CMK (cell line): Measurements from ENCODE around the gene CYP26B1.
"Not testable (repeated sequence)": the region's sequence is repeated elsewhere in the genome, so short reads cannot be mapped to it uniquely, and the experiment has no call there.

Source experiments
- DNase-seq: peaks from one replicate; pipeline ENCODE4 v3.0.0-alpha.2; 2010; ENCODE audit warnings: low read depth

The CYP26B1 gene

DNA sequence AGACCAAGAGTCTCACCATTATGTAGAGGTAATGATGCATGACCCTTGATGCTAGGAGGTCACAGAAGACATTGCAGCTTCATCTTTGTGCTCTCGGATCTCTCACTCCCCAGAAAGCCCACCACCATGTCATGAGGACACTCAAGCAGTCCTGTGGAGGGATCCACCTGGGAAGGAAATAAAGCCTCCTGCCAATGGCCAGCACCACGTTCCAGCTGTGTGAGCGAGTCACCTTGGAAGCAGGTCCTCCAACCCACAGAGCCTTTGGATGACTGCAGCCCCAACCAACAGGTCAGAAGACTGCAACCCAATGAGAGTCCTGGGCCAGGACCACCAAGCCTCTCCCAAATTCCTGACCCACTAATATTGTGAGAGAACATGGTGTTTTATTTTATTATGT lies 38.4 kb downstream of the CYP26B1 start:
- no peak for DNase-seq

DNA sequence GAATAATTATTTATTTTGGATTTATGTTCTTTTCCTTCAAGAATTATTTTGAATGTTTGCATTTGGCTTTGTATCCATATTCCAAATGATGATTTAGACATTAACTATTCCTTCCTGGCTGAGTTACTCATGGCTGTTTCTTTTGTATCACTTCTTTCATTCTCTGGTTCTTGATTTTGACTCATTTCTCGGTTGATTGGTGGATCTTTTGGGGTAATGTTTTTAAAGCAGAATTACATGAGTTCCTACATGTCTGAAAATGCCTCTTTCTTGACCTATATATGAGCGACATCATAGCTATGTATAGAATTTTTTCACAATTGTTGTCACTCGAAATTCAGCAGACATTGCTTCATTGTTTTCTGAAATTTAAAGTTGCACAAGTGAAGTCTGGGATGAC lies 39.5 kb downstream of the CYP26B1 start:
- DNase-seq, result no peak

DNA sequence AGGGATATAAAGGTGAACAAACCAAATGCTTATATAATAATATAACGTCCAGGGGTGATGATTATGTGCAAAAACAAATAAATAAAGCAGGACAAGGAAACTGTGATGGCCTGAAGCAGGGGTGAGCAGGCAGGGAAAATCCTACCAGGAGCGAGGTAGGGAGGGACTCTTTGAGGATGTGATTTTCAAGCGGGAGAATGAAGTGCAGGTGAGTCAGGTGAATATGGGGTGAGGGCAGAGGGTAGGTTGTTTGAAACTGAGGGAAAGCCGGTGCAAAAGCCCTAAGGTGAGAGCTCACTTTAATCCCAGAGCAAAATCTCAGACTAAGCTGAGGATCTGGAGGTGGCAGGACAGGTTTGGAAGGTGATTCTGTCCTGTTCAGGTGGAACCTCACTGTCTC lies 40.7 kb downstream of the CYP26B1 start:
- DNase-seq, result no peak

DNA sequence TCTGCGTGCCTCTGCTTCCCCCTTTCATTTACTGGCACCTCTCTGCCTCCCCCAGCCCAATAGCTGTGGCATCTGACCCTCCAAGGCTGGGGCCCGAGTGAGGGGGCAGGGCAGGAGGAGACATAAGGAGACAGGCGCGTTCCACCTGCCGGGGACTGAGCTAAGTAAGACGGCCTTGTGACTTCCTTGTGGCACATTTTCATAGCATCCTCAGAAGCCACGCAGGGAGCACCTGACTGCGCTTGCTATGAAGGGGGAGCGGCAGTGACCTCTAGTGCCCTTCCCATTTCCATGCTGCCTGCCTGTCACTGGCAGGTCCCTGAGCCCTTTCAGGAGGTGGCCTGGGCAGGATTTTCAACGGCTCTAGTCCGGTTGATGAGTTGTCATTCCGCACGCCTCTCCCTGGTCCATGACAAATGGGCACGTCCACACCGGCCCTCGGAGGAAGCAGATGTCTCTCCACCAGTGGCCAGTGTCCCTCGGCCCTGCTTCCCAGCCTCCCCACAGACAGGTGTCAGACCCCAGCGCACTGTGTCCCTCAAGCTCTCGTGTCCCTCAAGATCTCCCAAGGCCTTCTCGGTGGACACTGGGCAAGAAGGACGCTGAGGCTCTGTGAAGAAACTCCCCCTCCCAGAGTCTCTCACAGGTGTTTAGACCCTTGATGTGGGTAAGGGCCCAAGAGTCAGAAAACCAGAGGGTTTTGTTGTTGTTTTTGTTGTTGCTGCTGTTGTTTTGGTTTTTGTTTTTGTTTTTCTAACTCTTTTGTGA lies 42.7 kb downstream of the CYP26B1 start:
- DNase-seq, result no peak

DNA sequence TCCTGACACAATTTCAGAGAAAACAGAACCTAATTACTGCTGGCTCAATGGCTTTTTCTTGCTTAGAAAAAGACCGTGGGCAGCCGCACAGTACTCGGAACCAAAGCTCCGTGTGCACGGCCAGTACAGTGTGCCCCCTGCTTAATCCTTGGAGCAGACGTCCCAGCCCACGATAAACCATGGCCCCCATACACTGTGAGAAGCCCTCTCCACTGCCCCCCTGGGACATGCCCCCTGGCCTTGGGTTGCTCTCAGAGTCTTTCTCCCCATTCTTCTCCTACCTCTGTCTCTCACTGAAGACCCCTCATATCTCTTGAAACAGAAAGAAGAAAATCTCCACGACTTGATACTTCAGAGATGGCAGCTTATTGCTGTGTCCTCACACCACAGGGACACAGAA lies 44.0 kb downstream of the CYP26B1 start:
- DNase-seq, result no peak

DNA sequence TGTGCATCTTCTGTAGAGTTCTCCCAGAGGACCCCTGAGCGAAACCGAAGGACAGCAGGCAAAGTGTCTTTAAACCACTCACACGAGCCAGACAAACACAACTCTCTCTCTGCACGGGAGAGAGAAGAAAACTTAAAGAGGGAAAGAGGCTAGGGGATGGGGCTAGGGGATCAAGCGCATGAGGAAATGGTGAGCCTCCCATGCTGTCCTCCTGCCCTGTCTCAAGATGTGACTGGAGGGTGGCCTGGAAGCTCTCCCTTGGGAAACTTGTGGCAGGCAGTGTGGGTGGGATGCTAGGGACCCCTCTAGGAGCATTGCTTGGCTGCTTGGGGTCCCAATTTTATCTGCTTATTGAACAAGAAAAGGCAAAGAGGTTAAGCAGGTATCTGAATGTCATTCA lies 44.5 kb downstream of the CYP26B1 start:
- DNase-seq, result no peak

DNA sequence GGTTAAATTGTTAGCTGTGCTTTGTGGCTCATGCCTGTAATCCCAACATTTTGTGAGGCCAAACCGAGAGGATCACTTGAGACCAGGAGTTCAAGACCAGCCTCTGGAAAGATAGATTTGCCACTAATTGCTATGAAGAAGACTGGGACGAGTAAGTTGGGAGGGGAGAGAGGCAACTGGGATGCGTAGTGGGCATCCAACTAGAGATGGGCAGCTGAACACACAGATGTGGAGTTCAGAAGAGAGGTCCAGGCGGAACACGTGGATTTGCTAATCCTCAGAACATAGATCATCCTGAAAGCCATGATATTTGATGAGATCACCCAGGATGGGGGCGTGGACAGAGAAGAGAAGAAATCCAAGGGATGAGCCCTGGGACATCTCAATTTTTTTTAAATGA lies 48.7 kb downstream of the CYP26B1 start:
- no peak for DNase-seq

DNA sequence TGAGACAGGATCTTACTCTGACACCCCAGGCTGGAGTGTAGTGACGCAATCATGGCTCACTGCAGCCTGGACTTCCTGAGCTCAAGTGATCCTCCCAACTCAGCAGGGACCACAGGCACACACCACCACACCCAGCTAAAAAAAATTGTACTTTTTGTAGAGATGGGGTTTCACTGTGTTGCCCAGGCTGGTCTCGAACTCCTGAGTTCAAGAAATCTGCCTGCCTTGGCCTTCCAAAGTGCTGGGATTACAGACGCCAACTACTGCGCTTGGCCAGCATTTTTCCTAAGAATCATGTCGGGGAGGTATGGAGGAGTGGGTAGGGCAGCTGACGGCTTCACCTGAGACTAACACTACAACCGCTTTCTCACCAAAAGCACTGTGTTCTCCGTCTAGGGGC lies 50.4 kb downstream of the CYP26B1 start:
- no peak for DNase-seq

DNA sequence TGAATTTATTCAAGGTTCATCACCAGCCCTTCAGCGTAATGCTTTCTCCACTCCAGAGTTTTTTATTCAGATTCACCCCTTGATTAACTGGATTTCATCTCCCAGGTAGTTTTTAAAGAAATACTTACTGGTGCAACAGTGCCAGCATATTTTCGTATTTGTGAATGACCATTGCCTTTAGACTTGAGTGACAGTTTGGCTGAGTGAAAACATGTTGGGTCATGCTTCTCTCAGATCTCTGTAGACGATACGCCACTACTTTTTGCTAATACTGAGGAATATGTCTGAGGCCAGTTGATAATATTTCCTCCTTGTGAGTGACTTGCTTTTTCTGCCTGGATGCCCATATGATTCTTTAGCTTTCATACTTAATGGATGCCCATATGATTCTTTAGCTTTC lies 51.5 kb downstream of the CYP26B1 start:
- DNase-seq, result no peak

DNA sequence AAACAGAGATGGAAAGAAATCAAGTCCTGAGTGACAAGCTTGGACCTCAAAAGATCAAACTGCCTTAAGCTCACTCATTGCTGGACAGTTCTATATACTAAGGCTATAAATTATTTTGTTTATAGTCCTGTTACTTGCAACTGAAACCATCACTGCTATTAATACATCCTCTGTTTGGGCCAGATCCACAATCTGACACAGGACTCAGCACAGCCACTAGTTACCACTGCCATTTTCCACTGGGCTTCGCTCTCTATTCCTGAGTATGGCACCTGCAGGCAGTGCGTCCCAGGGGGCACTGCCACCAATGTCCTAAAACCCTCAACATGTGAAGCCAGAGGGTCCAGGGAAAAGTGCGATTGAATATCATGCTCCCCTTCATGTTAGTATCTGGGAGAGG lies 52.3 kb downstream of the CYP26B1 start:
- no peak for DNase-seq

DNA sequence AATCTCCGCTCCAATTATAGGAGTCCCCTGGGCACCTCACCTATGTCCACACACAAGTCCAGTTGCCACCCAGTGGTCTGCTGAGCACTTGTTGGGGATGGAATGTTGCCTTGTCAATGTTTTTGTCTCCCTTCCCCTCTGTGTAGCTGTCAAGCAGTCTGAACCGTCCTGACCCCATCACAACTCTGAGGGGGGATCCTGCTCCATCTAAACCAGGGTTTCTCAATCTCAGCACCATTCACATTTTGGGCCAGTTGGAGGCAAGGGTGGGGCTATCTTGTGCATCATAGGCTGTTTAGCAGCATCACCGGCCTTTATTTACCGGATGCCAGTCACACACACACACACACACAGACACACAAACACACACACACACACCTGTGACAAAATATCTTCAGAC lies 53.0 kb downstream of the CYP26B1 start:
- no peak for DNase-seq

DNA sequence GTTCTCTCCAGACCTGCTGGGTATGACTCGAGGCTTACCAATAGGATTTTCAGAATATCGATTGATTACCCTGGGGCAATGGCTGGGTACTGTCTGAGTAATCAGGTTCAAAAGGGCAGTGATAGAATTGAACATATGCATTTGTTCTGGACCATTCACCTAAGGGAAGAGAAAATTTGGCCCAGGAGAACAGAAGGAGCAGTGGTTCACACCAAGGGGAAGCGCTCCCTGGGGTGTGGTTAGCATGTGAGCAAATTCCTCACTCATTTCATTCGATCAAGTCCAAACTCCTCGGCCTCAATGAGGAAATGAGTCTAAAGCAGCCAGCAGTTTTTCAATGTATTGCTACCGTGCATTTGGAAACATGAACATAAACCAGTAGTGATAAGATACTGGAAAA lies 55.6 kb downstream of the CYP26B1 start:
- no peak for DNase-seq

DNA sequence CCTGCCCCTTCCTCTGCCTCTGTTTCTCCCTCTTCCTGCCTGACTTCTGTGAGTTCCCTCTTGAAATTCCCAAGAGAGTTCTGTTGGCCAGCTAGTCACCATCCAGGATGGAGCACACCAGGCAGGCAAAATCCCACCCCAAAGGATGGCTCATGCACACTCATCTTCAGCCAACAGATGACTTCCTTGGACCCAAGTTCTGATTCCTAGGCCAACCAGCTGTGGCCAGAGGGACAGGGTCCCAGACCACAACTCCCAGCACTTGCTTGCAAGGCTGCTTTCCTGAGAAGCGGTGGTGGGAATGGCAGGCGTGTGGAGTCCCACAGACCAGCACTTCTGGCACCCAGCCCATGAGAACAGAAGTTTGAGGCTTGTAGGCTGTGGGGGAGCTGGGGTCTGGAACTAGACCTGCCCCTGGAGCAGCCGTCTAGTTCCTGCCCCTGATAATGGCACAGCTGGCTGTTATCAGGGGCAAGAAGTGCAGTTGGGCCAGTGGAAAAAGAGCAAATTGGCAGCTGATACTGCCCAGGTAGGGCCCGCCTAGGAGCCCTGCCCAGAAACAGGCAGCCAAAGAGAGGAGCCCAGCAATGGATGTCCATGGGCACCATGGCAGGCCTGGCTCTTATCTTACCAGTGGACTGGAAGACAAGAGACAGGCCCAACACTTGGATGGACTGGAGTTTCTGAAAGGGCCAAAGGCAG lies 56.7 kb downstream of the CYP26B1 start:
- DNase-seq, result no peak

DNA sequence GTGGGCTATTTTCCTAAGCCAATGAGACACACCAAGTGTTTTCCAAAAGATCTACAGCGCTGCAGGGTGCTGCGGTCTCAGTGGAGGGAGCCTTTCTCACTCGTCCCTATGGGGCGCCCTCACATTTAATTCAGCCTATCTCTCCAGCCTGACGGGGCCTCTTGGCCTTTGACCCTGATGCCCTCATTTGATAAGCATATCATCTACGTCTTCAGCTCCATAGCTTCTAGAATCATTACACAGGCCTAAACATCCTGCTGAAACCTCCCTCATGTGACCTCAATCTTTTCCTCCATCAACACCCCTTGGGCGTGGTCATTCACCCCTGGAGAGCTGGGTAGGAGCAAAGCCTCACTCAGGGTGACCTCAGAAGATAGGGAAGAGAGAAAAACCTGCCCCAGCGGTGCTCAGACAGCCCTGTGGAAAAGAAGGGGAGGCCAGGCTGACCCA lies 57.4 kb downstream of the CYP26B1 start:
- DNase-seq, result no peak

DNA sequence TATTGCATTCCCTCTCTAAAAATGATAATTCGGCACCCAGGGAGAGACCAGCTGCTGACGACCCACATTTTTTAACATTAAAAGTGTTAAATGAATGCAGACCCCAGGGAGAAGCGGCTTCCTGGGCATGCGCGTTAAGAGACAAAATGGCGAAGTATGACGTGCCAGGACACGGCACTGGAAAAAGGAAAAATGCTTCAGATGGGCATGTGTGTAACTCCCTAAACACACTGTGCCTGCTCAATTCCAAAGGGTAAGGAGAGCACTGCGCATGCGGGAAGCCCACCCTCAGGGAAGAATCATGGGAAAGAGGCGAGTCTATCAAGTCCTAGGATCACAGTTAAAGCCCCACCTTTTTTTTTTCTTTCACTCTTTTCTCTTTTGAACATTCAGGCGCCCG lies 58.1 kb downstream of the CYP26B1 start:
- DNase-seq, result no peak

DNA sequence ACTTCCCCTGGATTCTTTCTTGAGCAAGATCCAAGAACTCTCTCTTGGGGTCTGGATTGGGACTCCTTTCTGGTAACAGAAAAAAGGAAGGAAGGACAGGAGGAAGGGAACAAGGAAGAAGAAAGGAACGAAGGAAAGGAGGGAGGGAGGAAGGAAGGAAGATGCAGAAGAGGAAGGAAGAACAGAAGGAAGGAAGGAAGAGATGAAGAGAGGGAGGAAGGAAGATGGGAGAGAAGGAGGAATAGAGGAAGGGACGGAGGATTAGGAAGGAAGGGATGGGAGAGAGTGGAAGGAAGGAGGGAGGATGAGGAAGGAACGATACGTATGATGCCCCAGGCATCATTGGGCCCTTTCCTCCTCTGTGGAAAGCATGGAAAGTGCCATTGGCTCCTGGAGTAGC lies 58.6 kb downstream of the CYP26B1 start:
- no peak for DNase-seq

DNA sequence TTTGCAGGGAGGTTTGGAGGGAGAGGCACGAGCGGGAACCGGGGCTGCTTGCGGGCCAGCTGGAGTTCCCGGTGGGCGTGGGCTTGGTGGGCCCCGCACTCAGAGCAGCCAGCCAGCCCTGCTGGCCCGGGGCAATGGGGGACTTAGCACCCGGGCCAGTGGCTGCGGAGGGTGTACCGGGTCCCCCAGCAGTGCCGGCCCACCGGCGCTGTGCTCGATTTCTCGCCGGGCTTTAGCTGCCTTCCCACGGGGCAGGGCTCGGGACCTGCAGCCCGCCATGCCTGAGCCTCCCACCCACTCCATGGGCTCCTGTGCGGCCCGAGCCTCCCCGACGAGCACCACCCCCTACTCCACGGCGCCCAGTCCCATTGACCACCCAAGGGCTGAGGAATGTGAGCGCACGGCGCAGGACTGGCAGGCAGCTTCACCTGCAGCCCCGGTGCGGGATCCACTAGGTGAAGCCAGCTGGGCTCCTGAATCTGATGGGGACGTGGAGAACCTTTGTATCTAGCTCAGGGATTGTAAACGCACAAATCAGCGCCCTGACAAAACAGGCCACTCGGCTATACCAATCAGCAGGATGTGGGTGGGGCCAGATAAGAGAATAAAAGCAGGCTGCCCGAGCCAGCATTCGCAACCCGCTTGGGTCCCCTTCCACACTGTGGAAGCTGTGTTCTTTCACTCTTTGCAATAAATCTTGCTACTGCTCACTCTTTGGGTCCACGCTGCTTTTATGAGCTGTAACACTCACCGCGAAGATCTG lies 60.6 kb downstream of the CYP26B1 start:
- DNase-seq, result not testable (repeated sequence)

DNA sequence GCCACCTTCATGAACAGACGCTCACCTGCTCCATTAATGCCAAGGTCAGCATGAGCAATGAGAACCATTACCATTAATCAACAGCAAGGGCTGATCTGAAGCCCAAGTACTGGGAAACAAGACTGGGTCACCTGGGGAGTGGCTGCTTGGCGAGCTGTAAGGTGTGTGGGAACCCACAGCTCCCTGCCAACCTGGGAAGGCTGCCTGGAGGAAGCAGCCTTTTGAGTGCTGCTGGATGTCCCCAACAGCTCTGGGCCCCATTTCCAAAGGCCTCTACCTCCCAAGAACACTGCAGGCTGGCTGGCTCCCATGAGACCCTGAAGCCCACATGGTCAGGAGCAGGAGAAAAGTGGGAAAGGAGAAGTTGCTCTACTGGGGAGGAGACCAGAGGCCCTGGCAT lies 62.1 kb downstream of the CYP26B1 start:
- no peak for DNase-seq

DNA sequence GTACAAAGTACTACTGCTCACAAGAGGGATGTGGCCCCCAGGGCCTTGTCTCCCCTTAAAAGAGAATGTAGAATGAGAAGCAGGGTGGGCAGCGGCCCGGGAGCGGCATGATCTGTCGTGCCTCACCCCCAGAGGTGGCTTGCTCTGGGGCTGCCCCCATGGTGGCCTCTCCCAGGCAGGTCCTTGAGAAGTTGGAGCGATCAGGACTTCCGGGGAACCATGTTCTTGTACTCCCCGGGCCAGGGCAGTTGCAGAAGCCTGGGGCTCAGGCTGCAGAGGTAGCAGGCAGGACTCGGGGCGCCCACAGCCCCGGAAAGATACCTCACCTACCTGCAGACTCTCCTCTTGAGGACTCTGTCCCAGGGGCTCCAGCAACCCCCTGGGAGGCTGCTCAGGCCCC lies 62.6 kb downstream of the CYP26B1 start:
- no peak for DNase-seq

DNA sequence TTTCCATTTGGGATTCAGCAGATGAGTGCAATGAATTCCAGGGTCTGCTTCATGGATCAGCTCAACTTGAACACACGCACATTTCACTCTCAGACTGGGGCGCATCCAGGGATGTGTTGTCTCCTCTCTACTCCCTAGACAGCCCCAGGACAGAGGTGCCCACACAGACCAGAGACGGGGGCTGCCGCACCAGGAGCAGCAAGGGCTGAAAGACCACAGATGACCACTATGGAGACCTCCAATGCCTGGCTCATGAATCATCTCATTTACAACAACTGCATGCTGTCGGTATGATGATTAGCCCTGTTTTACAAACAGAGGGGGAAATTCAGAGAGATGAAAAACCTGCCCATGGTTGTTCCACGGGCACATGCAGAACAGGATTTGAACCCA lies 63.1 kb downstream of the CYP26B1 start:
- no peak for DNase-seq

DNA sequence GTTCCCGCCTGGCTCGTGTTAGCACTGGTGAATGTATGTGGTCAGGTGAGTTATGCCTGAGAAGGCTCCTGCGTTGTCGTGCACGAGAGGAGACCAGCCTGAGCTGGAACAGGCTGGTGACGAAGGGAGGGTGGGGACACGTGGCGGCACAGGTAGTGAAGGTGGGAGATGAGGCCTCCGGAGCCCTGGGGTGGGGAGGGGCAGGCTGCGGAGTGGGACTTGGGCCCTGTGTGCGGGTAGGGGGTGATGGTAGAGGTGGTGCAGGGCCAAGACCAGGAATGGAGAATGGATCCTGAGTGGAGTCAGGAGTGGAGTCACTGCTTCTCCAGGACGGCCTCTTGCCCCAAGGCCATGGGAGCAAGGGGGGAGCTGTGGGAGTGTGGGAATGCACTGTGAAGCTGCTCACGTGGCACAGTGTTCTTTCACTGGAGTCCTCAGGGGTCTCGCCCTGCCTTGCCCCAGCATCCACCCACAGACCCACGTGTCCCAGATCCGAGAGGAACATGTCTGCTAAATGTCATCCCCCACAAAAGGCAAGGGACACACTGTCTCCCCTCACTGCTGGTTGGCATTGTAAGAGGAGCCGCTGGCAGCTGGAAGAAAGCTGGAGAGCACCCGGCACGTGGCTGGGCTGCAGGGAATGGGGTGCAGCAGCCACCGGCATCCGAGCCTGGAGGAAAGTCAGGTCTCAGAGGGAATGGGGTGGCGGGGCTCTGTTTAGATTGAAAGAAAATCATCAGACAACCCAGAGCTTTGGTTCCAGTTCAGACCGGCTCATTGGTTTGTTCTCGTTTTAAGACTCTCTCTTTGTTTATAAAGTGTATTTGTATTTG lies 63.7 kb downstream of the CYP26B1 start:
- DNase-seq, result no peak

DNA sequence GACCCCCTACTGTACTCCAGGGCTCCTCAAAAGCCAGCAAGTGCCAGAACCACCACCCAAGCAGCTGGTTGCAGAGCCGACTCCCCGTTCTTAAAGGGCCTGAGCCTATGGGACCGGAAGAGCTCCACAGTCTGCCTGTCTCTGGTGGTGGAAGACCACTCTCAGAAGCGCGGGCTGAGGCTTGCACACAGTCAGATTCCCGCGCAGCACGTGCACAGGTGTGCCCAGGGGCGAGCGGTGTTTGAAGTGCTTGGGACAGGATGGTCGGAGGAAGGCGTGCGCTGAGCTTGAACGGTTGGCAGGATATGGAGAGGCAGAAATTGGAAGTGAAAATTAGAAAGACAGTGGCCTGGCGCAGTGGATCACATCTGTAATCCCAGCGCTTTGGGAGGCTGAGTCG lies 64.8 kb downstream of the CYP26B1 start:
- no peak for DNase-seq
